ENCODE data around the gene TIPIN. TPM values are rescaled to one million over a fixed set of nuclear protein-coding genes. Genes with fewer than 3 reads are reported as not detected.
A peak's percentile ranks its signal among the peaks of the same experiment; 100 is the strongest.
"Not testable (repeated sequence)": the region's sequence is repeated elsewhere in the genome, so short reads cannot be mapped to it uniquely, and the experiment has no call there.

The TIPIN gene
- polyA plus RNA-seq, 10 donors: 8.4 to 14.3 (median 12.0) TPM

DNA sequence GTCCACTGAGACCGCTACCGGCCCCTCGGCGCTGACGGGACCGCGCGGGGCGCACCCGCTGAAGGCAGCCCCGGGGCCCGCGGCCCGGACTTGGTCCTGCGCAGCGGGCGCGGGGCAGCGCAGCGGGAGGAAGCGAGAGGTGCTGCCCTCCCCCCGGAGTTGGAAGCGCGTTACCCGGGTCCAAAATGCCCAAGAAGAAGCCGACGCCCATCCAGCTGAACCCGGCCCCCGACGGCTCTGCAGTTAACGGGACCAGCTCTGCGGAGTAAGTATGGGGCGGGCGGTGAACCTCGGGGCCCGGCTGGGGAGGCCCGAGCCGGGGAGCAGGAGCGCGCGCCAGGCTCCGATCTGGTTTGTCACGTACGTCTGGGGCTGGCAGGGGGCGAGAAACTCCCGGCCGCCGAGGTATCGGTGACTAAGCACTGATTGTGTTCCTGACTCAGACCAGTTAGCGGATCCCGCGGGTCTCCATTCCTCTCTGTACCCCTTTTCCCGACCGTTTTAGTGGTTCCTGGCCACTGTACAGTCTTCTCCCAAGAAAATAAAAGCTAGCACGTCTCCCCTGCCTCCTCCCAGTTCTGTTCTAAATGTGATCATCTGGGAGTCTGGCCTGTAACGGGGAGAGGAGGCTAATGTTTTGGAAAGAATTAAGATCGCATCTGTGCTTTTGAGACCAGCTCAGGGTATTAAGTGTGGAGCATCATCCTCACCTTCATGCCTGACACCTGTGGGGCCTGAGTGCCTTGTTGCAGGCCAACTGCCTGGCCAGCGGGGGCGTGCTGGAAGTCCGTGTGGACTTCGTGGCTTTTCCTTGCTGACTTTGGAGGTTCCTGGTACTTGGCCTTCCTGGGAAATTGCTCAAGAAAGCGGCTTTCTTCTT lies 30.9 kb upstream of the TIPIN start:
- peak in 2 of 3 donors; percentile 50 to 85 for DNase-seq

DNA sequence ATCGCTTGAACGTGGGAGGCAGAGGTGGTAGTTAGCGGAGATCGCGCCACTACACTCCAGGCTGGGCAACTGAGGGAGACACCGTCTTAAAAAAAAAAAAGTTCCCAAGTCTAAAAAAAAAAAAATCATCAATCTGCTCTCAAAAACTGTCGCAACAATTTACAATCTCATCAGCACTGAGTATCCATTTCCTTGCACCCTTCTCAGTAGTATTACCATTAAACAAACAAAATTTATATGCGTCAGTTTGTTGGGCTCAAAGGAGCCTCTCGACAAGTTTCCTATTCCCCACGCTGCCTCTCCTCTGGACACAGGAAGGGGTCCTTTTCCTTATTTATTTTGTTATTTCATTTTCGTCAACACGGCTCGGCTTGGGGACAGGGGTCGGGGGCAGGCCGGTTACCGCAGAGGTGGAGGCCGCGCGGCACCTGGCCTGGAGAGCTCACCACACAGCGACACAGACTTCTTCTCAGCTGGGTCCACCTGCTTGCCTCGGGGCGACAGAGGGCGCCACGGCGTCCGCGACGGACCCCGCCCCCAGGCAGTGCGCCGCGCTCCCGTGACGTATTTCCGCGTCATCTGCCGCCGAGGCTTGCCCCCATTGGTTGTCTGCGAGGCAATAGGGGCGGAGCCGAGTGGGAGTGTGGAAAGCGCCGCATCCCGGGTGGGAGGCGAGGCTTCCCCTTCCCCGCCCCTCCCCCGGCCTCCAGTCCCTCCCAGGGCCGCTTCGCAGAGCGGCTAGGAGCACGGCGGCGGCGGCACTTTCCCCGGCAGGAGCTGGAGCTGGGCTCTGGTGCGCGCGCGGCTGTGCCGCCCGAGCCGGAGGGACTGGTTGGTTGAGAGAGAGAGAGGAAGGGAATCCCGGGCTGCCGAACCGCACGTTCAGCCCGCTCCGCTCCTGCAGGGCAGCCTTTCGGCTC lies 30.0 kb upstream of the TIPIN start, which contains the start of gene MAP2K1:
Gene MAP2K1, plus strand, starts transcription at position 709 of the 920 bp plus-strand sequence. CDS start 436 bp downstream, outside the sequence.
- DNase-seq: peak; percentile 98 to 99 (median 99)

DNA sequence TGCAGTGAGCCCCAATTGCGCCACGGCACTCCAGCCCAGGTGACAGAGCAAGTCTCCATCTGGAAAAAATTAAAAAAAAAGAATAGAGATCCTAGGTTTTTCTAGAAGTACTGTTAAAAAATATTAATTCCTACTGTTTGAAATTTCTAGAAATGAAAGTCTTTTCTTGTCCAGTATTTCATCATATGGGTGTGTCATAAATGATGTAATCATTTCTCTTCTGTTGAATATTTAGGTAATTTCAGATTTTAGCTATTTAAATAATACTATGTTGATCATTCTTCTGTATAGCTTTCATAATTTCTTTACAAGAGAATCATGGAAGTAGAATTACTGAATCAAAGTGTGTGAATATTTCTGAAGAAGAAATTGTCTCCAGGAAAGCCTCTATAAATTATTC lies 24.9 kb upstream of the TIPIN start:
- not testable (repeated sequence) for DNase-seq

DNA sequence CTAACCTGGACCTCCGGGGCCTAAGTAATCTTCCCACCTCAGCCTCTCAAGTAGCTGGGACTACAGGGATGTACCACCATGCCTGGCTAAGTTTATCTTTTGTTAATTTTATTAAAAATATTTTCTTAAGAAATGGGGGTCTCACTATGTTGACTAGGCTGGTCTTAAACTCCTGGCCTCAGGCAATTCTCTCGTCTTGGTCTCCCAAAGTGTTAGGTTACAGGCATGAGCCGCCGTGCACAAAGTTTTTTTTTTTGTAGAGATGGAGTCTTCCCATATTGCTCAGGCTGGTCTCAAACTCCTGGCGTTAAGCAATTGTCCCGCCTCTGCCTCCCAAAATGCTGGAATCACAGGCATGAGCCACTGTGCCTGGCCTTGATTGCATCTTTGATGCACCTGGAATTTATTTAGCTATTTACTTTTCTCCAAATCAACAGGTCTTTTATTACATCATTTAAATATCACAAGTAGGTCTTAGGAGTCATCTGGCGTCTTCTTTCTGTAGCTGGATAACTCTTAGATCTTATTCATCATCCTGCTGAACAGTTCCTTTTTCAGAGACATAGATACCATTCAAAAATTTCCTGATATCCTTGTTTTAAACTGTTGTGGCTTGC lies 22.4 kb upstream of the TIPIN start:
- DNase-seq: no peak

DNA sequence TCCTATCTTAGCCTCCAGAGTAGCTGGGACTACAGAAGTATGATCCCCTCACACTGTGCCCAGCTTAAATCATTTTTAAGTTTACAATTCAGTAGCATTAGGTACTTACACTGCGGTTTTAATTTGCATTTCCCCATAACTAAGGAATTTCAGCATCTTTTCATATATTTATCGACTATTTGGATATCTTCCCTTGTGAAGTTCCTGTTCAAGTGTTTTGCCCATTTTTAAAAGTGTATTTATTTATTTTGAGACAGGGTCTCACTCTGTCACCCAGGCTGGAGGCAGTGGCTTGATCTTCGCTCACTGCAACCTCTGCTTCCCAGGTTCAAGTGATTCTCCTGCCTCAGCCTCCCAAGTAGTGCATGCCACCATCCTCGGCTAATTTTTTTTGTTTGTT lies 17.7 kb upstream of the TIPIN start:
- no peak for DNase-seq

DNA sequence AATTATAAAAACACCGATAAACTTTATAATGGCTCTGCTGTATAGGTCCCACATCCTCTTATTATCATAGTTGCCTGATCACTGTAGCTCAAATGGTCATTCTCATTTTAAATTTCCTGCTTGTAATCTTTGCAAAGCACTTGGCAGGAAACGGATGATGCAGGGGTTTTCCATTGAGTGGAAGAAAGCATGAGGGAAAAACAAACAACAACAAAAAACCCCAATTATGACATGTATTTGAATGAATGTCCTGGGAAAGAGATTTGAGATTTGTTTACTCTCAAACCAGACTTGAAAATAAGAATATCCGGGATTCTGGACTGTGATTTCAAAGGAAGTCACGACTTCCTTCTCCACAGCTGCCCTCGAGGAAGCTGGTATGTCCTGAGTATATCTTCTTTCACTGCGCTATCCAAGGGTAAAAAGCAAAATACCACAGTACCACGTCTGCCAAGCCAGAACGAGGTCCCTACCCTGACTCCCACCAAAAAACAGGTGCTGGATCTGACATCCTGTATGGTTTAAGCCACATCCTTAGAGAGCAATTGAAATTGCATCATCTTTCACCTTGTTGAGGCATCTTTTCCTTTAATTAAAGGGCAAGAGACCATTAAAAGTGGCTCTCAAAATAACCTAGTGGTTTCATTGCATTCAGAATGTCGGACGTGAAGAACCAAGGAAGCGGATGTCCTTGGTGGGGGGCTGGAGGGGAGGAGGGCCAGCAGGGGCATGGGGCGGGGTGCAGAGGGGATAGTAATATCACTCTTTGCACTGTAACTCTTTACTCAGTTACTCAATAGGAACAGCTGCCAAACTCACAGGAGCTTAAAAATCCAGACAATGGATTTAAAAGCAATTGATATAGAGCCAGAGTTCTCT lies 13.5 kb upstream of the TIPIN start:
- peak; percentile 19 to 76 (median 42) for DNase-seq

DNA sequence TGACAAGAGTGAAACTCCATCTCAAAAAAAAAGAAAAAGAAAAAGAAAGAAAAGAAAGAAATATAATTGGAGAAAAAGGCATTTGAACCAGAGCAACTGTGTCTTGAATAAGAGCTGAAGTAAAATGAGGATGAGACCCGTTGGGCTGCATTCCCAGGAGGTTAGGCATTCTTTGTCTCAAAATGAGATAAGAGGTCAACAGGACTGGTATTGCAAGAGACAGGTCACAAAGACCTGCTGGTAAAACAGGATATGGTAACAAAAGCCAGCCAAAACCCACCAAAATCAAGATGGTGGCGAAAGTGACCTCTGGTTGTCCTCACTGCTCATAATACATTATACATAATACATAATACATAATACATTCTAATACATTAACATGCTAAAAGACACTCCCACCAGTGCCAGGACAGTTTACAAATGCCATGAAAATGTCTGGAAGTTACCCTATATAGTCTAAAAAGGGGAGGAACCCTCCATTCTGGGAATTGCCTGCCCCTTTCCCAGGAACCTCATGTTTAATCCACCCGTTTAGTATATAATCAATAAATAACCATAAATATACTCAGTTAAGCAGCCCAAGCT lies 8.6 kb upstream of the TIPIN start:
- DNase-seq: no peak

DNA sequence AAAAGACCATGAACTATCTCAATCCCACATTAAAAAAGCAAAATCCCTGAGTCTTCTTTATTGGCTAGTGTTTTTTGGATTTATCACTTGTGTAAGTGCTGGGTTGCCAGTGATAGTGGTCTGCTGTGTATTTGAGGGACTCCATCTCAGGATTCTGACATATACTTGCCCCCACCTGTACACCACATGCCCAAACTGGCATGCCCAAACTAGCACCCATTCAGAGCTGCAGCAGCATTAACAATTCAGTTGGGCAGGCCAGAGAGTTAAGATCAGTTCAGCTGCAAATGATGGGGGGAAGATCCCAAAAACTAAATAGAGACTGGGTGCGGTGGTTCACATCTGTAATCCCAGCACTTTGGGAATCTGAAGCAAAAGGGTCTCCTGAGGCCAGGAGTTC lies 6.3 kb upstream of the TIPIN start:
- DNase-seq: no peak

DNA sequence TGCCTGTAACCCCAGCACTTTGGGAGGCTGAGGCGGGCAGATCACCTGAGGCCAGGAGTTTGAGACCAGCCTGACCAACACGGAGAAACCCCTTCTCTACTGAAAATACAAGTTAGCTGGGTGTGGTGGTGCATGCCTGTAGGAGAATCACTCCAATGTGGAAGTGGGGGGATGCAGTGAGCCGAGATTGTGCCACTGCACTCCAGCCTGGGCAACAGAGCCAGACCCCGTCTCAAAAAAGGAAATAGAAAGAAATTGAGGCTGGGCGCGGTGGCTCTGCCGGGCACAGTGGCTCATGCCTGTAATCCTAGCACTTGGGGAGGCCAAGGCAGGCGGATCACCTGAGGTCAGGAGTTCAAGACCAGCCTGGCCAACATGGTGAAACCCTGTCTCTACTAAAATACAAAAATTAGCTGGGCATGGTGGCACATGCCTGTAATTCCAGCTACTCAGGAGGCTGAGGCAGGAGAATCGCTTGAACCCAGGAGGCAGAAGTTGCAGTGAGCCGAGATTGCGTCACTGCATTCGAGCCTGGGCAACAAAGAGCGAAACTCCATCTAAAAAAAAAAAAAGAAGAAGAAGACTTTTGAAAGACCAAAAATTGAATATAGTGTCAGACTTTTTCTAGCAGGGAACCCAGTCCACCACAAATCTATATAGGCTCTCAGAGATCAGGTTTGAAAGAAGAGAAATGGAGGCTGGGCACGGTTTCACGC lies 5.4 kb upstream of the TIPIN start:
- DNase-seq: not testable (repeated sequence)

DNA sequence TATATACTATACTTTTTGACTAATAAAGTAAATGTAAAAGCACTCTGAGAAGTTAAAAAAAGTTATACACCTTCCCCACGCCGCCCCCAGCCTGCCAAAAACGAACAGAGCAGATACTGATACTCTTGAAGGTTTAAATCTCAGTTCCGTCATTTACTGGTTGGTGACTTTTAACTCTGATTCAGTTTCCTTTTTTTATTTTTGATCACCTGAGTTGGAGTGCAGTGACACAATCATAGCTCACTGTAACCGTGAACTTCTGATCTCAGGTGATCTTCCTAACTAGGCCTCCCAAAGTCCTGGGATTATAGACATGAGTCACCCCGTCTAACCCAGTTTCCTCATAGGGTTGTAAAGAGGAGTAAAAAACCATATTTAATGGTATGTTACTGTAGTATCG lies 3.3 kb upstream of the TIPIN start:
- DNase-seq: no peak

DNA sequence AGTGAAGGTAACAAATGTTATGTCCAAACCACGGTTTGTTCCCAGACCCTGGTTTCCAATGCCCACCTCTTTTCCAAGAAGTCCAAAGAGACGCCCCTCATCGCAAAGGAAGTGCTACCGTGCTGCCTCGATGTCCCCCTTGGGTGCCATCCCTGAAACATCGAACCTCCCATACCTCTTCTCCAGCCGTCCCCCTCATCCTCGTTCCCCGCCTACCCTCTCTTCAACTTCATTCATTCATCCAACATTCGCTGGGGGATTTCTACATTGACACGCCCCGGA lies 467 bp downstream of the TIPIN start:
- DNase-seq: peak in 1 of 3 donors; percentile 8

DNA sequence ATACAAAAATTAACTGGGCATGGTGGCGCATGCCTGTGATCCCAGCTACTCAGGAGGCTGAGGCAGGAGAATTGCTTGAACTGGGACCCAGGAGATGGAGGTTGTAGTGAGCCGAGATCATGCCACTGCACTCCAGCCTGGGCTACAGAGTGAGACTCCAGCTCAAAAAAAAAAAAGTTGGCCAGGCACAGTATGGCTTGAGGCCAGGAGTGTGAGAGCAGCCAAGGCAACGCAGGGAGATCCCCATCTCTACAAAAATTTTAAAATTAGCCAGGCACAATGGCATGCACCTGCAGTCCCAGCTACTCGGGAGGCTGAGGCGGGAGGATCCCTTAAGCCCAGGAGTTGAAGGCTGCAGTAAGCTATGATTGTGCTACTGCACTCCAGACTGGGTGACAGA lies 8.0 kb downstream of the TIPIN start:
- not testable (repeated sequence) for DNase-seq

DNA sequence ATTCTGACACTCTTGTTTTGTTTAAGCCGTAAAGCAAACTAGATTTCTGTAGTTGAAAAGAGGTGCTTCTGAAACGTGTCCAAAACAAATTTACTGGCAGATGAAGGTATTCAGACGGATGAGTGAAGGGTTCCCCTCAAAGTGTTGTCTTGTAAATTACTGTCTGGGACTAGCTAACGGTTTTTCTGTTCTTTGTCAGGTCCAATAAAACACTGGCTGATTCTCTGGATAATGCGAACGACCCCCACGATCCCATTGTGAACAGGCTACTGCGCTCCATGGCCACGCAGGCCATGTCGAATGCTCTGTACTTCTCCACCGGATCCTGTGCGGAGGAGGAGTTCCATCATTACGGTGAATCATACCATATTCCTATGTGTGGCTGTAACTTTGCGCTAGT lies 27.7 kb downstream of the TIPIN start:
- no peak for DNase-seq

DNA sequence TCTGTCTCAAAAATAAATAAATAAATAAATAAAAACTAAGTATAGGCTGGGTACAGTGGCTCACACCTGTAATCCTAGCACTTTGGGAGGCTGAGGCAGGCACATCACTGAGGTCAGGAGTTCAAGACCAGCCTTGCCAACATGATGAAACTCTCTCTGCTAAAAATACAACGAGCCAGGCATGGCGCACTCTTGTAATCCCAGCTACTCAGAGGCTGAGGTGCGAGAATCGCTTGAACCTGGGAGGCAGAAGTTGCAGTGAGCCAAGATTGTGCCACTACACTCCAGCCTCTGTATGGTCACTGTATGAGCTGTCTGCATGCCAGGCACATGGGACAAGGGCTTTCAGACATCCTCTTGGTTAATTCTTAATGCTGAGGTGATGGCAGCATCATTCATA lies 28.7 kb downstream of the TIPIN start:
- DNase-seq: no peak

DNA sequence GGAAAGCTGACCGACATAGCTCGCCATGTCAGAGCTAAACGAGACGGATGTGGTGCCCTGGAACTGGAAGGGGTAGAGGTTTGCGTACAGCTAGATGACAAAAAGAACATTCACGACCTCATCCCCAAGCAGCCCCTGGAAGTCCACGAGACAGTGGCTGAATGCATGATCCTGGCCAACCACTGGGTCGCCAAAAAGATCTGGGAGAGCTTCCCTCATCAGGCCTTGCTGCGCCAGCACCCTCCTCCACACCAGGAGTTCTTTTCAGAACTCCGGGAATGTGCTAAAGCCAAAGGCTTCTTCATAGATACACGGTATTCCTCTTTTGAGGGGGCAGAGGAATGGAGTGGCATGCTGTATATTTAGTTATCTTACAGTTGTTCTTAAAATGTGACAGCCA lies 30.4 kb downstream of the TIPIN start:
- DNase-seq: no peak

DNA sequence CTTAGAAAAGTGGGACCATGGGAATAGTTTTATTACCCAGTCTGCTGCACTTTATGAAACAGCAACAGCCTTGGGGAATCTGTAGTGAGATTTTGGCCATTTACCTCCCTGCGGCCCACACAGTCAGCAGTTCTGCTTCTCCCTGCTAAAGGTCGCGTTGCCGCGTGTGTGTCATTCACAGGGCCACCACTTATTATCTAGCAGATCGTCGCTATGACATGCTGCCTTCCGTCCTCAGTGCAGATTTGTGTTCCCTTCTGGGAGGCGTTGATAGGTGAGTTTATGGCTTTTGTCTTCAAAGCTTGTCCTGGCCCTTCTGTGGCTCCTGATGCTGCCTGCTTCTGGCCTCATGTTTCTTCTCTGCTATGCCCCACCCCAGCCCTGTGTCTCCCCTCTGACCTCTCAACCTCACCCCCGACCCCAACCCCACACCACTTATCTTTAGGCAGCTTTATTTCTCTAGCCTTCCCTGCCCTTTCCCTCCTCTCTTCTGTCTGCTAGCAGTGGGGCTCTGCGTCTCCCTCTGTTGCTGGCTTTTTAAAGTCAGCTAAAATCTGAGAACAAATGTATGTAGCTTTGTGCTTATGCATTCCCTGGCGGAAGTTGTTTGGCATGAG lies 33.1 kb downstream of the TIPIN start:
- no peak for DNase-seq

DNA sequence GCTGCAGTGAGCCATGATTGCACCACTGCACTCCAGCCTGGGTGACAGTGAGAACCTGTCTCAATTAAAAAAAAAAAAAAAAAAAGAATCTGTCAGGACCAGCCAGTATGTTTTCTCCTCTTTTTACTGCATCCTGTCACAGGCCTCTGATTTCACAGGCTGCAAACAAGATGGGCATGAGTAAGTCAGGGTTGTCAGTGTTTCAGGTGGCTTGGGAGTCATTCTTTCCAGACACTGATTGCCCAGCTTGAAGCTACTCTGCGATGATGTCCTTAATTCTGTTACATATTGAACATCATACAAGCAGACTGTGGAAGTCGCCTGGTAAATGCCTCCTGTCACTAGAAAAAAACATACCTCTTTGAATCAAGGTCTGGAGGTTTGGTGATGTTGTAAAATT lies 44.3 kb downstream of the TIPIN start:
- no peak for DNase-seq

DNA sequence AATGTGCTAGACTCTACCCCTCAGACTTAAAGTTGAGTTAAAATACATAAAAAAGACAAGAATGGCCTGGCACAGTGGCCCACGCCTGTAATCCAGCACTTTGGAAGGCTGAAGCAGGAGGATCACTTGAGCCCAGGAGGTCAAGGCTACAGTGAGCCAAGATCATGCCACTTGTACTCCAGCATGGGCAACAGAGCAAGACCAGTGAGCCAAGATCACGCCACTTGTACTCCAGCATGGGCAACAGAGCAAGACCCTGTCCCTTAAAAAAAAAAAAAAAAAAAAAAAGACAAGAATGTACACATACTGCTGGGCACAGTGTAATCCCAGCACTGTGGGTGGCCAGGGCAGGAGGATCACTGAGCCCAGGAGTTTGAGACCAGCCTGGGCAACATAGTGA lies 45.7 kb downstream of the TIPIN start:
- DNase-seq: no peak

DNA sequence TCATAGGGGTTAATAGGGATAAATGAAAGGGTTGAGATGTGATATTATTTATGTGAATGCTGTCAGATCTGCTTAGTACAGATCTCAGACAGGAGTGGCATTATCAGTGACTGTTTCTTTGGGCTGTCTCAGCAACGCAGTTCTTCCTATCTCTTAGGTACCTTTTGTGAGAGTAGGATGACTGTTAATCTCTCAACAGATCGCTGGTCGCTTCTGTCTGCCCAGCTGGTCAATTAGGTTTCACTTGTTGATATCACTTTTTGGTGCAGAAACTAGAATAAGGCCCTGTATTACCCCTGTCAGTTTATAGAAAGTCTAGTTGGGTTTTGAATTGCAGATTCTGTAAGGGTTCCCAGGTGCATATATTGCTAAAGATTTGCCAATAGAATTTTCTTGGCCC lies 46.7 kb downstream of the TIPIN start:
- no peak for DNase-seq

DNA sequence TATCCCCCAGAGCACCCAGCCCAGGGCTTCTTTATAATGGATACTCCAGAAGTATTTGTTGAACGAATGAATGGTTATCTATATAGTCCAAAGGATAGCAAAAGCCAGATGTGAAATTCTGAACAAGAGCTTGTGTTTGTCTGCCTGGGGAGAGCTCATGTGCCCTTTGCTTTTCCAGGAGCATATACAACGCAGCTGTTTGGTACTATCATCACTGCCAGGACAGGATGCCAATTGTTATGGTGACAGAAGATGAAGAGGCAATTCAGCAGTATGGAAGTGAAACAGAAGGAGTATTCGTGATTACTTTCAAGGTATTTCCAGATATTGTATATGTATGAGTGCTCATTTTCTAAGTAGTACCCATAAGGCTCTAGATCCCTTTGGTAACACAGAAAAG lies 48.0 kb downstream of the TIPIN start:
- peak in 1 of 3 donors; percentile 27 for DNase-seq

All from muscle of back (tissue), 11 donors.